ENCODE data around the gene AMPD2.
A peak's percentile ranks its signal among the peaks of the same experiment; 100 is the strongest.
"Not testable (repeated sequence)": the region's sequence is repeated elsewhere in the genome, so short reads cannot be mapped to it uniquely, and the experiment has no call there.

The AMPD2 gene

DNA sequence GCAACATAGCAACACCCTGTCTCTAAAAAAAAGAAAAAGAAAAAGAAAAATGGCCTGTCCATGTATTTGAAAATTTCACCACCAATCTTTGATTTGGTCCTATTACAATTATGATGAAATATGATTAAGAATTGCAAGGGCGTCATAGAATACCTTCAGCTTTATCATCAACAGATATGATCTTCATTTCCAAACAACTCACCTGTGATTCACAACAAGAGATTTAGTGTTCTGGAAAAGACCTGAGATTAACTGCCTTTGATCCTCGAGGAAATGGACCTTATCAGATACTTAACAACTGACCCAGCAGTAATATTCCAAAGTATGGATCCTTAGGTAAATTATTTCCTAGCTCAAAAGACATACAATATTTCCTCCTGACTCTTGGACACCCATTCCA is 32.8 kb downstream of the AMPD2 start:
- no peak for DNase-seq (ENCODE audit: low spot score)

DNA sequence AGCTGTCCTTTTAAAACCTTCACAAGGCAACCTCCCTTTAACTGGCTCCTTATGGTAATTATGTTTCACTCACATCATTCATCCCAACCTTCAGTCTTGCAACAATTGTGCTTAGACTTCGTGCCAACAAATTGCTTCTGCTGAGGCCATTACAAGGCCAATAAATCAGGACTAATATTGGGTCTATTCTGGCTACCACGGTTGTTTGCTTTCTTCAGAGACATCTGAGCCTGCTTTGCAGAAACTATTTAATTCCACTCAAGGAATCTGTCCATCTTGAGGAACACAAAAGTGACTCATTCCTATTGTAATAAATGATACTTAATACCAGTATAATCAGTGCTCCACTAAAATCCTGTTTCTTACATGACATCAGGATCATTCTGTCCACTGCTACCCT is 33.7 kb downstream of the AMPD2 start:
- DNase-seq (ENCODE audit: low spot score), result no peak

DNA sequence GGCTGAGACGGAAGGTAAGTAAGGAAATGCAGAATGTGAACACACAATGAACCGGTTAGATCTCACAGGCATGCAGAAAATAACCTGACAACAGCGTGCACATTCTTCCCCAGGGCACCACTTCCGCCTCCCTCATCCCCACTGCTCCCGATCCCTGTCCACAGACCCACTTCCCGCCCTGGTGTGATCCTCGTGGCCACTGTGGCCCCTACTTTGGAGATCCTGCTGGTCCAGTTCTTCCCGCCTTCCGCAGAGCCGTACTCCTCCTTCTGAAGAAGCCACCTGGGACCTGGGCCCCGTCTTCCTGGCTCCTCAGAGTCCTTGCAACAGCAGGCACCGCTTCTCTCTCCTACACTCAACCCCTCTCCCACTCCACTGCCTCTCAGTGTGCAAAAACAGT is 34.9 kb downstream of the AMPD2 start:
- DNase-seq (ENCODE audit: low spot score), result no peak

DNA sequence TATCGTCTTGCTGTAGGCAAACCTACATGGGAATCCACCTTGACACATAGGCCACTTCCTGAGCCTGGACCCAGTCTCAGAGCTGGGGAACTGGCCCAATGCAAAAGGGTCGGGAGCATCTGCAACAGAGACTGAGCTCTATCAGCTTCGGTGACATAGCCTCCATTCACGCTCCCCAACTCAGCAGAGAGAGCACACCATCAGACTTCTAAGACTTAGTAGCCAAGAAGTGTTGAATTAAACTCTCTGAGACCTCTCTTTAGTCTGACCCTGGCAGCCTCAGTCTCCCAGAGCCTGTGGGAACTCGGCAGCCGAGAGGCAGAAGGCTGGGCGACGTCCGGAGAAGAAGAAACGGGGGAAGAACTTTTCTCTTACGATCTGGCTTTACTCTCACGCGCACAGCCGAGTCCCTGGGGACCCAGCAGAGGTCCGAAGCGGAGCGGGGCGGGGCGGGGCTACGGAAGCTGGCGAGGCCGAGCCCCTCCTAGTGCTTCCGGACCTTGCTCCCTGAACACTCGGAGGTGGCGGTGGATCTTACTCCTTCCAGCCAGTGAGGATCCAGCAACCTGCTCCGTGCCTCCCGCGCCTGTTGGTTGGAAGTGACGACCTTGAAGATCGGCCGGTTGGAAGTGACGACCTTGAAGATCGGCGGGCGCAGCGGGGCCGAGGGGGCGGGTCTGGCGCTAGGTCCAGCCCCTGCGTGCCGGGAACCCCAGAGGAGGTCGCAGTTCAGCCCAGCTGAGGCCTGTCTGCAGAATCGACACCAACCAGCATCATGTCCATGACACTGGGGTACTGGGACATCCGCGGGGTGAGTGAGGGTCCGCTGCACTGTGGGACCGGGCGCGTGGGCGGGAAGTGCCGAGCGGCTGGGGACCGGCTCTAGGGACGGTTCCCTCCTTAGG is 36.2 kb downstream of the AMPD2 start, which contains the start of gene GSTM4:
Gene GSTM4 (plus strand): TSS at position 485 of the 905 bp plus-strand sequence. CDS start 291 bp downstream, at position 776.
- peak; percentile 73 for DNase-seq (ENCODE audit: low spot score)

DNA sequence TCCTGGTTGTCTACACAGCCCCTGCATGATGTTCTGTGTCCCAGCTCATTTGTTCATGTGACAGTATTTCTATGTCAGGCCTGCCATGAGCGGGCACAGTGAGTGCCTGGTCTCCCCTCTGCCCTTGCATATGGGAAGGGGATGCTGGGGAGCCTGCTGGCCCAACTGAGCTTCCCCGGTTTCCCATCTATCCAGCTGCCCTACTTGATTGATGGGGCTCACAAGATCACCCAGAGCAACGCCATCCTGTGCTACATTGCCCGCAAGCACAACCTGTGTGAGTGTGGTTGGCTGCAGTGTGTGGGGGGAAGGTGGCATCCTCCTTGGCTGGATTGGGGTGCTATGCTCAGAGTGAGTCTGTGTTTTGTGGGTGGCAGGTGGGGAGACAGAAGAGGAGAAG is 37.8 kb downstream of the AMPD2 start:
- DNase-seq (ENCODE audit: low spot score), result no peak

DNA sequence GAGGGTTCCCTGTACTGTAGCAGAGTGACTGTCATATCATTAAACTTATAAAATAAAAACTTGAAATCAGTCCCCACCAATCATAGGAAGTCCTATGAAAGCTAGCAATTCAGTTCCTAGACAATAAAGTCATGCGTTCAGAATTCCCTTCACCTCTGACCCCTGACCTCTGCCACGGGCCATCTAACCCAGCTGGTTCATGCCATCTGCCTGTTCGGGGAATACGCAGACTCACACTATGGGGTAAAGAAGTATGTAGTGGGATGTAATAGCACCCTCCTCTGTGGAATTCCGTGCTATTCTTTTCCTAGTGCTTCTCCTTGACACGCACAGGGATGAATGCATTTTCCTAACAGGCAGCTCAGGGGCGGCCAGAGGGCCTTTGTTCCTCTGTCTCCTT is 38.3 kb downstream of the AMPD2 start:
- DNase-seq (ENCODE audit: low spot score), result no peak

DNA sequence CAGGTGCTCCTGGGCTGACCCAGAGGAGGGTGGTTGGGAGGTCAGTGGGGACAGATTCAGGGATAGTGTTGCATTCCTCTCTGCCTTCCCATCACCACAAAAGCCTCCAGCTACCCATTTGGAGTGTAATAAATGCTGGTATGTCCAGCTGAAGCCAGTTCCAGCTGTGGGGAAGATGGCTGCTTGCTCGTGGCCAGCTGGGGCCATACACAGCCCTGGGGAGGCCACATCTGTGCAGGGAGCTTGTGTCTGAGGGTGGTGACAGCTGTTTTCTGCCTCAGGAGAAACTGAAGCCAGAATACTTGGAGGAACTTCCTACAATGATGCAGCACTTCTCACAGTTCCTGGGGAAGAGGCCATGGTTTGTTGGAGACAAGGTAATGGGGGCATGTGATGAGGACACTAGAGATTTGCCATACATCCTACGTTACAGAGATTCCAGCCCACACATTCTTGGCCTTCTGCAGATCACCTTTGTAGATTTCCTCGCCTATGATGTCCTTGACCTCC is 39.0 kb downstream of the AMPD2 start:
- DNase-seq (ENCODE audit: low spot score), result no peak

DNA sequence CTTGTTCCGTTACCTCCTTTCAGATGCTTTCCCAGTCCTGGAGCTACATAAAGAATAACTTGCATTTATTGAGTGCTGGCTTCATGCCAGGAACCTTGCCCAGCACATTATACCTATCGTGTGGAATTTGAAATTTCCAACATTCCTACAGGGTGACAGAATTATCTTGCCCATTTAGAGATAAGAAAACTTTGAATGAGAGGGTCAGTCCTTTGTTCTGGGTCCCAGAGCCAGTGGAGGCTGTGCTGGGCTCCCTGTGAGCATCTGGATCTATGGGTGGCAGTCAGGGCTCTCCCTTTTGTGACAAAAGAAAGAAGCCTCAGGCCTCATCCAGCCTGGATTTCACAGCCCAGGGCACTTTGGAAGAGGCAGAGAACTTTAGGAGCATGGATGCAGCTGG is 39.5 kb downstream of the AMPD2 start:
- DNase-seq (ENCODE audit: low spot score), result no peak

DNA sequence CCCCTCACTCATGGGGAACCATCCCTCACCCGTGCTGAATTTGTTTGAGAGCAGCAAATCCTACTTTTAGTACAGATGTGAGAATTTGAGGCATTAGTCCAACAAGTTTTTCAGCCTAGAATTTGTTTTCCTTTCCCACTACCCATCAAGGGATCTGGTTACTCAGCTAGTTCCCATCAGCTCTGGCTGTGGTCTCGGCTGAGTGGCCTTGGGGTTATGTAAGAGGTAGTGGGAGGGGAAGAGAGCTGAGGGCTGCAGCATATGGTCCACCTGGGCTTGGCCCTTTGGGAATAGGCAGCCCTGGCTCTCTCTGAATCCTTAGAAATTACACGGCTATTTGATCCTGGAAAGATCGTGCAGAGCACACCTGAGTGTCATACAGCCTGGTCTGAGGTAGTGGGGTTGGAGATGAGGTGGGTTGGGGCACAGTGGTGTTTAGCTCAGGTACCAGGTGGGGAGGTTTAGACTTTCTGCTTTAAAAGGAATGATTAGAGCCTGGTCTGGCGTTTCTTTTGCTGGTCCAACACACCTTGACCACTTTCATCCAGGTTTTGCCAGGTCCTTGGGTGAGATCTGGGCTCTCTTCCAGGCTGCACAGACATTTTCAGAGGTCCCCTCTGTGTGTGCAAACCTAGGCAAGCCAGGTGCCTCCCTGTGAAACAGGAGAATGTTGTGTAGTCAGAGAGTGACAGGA is 40.5 kb downstream of the AMPD2 start:
- DNase-seq (ENCODE audit: low spot score), result no peak

DNA sequence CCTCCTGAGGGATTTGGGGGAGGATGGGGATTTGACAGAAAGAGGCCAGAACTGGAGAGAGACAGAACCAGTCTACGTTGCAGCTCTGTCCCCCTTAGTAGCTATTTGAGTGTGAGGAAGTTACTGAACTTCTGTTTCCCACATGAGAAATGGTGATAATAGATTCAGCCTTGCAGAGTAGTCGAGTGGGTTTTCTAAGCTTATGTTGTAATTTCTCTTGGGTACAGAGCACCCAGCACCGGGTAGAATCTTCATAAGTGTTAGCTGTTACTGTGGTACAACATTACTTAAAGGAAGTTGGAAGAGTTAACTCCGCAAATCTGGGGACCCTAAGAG is 41.0 kb downstream of the AMPD2 start:
- DNase-seq (ENCODE audit: low spot score), result not testable (repeated sequence)

DNA sequence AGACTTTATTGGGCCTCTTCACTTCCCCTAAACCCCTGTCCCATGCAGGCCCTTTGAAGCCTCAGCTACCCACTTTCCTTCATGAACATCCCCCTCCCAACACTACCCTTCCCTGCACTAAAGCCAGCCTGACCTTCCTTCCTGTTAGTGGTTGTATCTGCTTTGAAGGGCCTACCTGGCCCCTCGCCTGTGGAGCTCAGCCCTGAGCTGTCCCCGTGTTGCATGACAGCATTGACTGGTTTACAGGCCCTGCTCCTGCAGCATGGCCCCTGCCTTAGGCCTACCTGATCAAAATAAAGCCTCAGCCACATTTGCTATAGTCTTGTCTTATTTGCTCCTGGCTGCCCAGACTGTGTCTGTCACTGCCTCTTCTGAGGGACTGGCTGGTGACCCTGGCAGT is 41.8 kb downstream of the AMPD2 start:
- no peak for DNase-seq (ENCODE audit: low spot score)

DNA sequence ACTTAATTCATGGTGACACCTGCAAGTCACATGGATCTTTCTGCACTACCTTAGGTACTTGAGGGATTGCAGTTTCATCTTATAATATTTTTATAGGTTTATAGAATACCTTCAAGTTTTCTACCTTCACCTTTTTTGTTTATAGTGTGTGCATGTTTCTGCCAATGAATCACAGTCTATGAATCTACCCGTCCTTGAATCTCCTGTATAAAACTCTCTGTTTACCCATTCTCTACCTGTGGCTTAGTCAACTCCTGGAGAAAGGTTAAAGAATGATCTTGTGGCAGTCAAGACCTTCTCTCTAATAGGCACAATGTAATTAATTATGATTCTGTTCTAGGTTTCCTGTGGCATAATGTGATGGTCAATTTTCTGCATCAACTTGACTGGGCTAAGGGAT is 45.0 kb downstream of the AMPD2 start:
- DNase-seq (ENCODE audit: low spot score), result no peak

DNA sequence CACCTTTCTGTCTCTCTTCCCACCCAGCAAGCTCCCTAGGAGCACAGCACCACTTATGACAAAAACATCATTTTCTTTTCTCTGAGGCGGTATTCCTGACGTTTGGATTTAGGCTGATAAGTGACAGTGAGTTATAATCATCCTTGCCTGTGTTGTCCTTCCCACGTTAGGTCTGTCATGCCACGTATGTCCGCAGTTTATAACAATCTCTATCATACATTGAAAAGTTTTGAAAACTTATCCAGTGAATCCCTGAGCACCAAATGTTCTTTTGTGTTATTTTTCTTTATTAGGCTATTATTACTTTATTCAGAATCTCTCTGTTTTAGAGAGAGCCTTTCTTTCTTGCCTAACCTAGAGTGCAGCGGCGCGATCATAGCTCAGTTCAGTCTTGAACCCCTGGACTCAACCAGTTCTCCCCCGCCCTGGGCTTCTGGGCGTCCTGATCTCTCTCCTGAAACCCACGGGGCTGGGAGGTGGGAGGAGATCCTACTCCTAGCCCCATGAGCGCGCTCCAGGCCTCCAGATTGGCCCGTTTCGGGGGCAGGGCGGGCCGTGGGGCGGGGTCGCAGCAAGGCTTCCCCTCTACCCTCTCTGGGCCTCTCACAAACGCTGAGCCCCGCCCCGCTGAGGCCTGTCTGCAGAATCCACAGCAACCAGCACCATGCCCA is 48.0 kb downstream of the AMPD2 start, which contains the start of gene GSTM2:
Gene GSTM2 (plus strand): TSS at position 606 of the 671 bp plus-strand sequence. CDS start 59 bp downstream, at position 665.
- DNase-seq (ENCODE audit: low spot score), result no peak

DNA sequence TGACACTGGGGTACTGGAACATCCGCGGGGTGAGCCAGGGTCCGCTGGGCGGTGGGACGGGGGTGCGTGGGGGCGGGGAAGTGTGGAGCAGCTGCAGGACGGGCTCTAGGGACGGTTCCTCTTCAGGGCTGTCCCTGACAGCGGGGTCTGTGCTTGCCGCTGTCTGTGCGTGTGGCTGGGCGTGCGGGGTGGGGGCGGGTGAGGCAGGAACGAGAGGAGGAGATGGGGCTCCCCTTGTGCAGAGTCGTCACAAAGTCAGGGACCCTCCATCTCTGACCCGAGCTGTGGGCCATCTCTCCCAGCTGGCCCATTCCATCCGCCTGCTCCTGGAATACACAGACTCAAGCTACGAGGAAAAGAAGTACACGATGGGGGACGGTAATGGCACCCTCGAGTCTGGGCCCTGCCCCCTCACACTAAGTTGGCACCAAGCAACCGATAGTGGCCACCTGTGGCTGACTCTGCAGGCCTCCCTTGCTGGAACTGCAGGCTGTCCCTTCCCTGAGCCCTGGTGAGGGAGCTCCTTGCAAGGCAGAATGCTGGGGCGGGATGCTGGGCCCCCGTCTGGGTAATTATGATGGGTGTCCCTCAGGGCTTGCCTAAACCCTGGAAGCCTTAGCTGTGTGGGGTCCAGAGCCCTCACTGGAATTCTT is 48.6 kb downstream of the AMPD2 start:
- no peak for DNase-seq (ENCODE audit: low spot score)

DNA sequence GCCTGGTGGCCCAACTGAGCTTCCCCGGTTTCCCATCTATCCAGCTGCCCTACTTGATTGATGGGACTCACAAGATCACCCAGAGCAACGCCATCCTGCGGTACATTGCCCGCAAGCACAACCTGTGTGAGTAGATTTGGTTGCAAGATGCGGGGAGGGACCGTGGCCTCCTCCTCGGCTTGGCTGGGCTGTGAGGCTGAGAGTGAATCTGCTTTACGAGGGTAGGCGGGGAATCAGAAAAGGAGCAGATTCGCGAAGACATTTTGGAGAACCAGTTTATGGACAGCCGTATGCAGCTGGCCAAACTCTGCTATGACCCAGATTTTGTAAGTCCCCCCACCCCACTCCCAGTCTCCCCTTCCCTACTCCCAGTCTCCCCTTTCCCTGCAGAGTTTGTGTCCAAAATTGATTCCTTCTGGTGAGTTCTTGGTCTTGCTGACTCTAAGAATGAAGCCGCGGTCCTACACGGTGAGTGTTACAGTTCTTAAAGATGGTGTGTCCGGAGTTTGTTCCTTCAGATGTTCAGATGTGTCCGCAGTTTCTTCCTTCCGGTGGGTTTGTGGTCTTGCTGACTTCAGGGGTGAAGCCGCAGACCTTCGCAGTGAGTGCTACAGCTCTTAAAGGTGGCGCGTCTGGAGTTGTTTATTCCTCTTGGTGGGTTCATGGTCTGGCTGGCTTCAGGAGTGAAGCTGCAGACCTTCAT is 49.8 kb downstream of the AMPD2 start:
- DNase-seq (ENCODE audit: low spot score), result no peak

DNA sequence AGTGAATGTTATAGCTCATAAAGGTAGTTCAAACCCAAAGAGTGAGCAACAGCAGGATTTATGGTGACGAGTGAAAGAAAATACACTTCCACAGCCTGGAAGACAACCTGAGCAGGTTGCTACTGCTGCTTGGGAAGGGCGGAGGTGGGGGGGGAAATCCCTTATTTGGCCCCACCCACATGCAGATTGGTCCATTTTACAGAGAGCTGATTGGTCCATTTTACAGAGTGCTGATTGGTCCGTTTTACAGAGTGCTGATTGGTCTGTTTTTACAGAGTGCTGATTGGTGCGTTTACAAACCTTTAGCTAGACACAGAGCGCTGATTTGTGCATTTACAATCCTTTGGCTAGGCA is 50.3 kb downstream of the AMPD2 start:
- not testable (repeated sequence) for DNase-seq (ENCODE audit: low spot score)

DNA sequence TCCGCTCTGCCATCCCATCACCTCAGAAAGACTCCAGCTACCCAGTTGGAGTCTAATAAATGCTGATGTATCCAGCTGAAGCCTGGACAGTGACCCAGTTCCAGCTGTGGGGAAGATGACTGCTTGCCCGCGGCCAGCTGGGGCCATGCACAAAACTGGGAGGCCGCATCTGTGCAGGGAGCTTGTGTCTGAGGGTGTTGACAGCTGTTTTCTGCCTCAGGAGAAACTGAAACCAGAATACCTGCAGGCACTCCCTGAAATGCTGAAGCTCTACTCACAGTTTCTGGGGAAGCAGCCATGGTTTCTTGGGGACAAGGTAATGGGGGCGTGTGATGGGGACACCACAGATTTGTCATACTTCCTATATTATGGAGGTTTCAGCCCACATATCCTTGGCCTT is 51.4 kb downstream of the AMPD2 start:
- DNase-seq (ENCODE audit: low spot score), result no peak

DNA sequence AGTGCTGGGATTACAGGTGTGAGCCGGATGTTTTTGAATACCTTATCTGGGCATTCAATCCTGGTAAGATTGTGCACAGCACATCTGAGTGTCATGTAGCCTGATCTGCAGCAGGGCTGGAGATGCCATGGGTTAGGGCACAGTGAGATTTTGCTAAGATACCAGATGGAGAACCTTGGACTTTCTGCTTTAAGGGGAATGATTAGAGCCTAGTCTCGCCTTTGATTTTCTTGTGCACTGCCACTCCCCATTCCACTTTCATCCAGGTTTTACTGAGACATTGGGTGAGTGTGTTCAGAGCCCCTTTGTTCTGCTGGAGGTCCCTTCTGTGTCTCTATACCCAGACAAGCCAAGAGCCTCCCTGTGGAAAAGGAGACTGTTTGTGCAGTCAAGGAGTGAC is 54.2 kb downstream of the AMPD2 start:
- not testable (repeated sequence) for DNase-seq (ENCODE audit: low spot score)

DNA sequence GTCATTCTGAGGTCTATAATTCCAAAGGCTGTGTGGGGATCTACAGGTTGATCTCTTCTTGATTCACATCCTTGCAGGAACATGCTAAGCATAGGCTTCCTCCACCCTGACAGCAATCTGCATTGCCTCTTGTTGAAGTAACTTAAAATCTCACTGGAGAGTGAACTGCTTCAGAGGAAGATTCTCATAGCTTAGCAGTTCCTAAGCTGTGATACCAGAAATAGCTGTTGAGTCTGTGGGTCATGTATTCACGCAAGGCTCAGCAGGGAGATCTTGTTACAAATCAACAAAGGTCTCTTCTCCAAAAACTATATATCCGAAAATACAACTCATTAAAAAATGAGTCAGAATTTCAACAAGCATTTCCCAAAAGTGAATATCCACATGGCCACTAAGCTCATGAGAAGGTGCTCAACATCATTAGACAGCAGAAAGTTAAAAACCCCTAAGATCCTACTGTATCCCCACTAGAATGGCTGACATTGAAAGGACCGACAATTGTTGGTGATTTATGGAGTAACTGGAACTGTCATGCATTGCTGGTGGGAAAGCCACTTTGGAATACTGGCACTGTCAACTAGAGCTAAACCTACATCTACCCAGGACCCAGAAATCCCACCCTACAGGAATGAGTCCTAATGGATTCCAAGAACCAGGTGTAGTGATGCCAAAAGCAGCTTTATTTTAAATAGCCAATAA is 57.2 kb downstream of the AMPD2 start:
- DNase-seq (ENCODE audit: low spot score), result not testable (repeated sequence)

DNA sequence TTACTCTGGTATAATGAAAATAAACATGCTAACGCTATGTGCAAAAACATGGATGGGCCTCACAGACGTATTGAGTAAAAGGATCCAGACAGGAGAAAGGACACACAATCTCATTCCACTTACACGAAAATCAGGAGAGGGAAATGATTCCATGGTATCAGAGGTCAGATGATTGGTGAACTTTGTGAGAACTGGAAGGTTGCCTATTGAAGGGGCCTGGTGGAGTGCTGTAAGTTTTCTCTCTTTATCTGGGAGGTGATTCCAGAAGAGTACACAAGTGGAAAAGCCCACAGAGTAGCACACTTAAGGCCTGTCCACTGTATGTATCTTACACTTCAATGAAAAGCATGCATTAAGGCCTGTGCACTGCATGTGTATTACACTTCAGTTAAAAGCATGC is 57.8 kb downstream of the AMPD2 start:
- no peak for DNase-seq (ENCODE audit: low spot score)

DNA sequence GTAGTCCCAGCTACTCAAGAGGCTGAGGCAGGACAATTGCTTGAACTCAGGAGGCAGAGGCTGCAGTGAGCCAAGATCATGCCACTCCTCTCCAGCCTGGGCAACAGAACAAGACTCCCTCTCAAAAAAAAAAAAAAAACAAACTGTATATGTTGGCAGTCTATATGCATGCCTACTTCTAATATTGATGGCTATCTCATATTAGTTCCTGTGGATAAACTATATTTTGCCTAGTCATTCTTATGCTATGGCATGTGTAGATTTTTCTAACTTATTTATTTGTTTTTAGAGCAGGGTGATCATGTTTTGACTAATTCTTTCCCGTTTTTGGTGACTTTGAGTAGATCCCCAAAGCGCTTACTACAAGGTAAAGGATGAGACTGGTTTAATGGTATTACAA is 59.0 kb downstream of the AMPD2 start:
- not testable (repeated sequence) for DNase-seq (ENCODE audit: low spot score)

Data from SW480 (cell line).